Fibroblast of lung (primary cell): Measurements from ENCODE around the gene TFE3. TPM values are rescaled to one million over a fixed set of nuclear protein-coding genes. Genes with fewer than 3 reads are reported as not detected.
A peak's percentile ranks its signal among the peaks of the same experiment; 100 is the strongest.

Experiments used
- DNase-seq, 2 donors: peaks; one replicate each; pipeline versions ENCODE4 v3.0.0 to v3.0.0-alpha.2; 2010; ENCODE audit warnings: low read depth in 2 of 2
- H2AFZ ChIP-seq: 2 replicates; pipeline ENCODE4 v1.5.1; 2012; ENCODE audit warnings: low read length, control low read depth, inconsistent platforms
- H3K27ac ChIP-seq: 2 replicates; pipeline ENCODE4 v1.5.1; 2011; ENCODE audit warnings: low read length, control low read depth; ENCODE audit not compliant: insufficient read depth
- H3K27me3 ChIP-seq: 2 replicates; pipeline ENCODE4 v1.5.1; 2011; ENCODE audit warnings: mild to moderate bottlenecking, low read length; ENCODE audit not compliant: control insufficient read depth, insufficient read depth
- H3K36me3 ChIP-seq: 2 replicates; pipeline ENCODE4 v1.5.1; 2011; ENCODE audit warnings: low read length; ENCODE audit not compliant: control insufficient read depth, insufficient read depth
- H3K4me1 ChIP-seq: 2 replicates; pipeline ENCODE4 v1.5.1; 2011; ENCODE audit warnings: low read length; ENCODE audit not compliant: control insufficient read depth, insufficient read depth; ENCODE audit errors: extremely low read depth
- H3K4me2 ChIP-seq: 2 replicates; pipeline ENCODE4 v1.5.1; 2011; ENCODE audit warnings: low read length, control low read depth; ENCODE audit not compliant: insufficient read depth; ENCODE audit errors: extremely low read depth
- H3K4me3 ChIP-seq, 4 experiments: fragments of 200-600 bp in 1 of 4; sonication (generic) in 1 of 4; replicated peaks in 1 of 4; 2 replicates each; pipeline ENCODE4 v1.5.1; 2011 to 2016; ENCODE audit warnings: low read length in 4 of 4, low read depth in 3 of 4, mild to moderate bottlenecking in 3 of 4, control low read depth in 2 of 4, inconsistent platforms in 1 of 4, mixed read lengths in 1 of 4; ENCODE audit not compliant: insufficient read depth in 1 of 4; ENCODE audit errors: control extremely low read depth in 1 of 4
- H3K79me2 ChIP-seq: 2 replicates; pipeline ENCODE4 v1.5.1; 2012; ENCODE audit warnings: mild to moderate bottlenecking, low read length, inconsistent platforms; ENCODE audit not compliant: control insufficient read depth, insufficient read depth
- H3K9ac ChIP-seq: 2 replicates; pipeline ENCODE4 v1.5.1; 2011; ENCODE audit warnings: mild to moderate bottlenecking, low read length, control low read depth; ENCODE audit not compliant: insufficient read depth
- H3K9me3 ChIP-seq: 2 replicates; pipeline ENCODE4 v1.5.1; 2012; ENCODE audit warnings: low read depth, low read length; ENCODE audit not compliant: control insufficient read depth, insufficient read depth
- H4K20me1 ChIP-seq: 2 replicates; pipeline ENCODE4 v1.5.1; 2011; ENCODE audit warnings: low read length; ENCODE audit not compliant: control insufficient read depth, insufficient read depth; ENCODE audit errors: extremely low read depth
- EZH2 ChIP-seq: IDR thresholded peaks from 2 replicates; pipeline ENCODE4 v1.5.1; 2012; ENCODE audit warnings: low read length, control low read depth, mild to moderate bottlenecking; ENCODE audit errors: missing control alignments
- polyA minus RNA-seq: library from RNA; depleted of rRNA, polyadenylated mRNA; stranded (reverse); fragments of >200 nt; gene quantifications from 2 replicates; pipeline ENCODE4 v1.2.3, GENCODE V29; 2011; ENCODE audit warnings: low replicate concordance
- polyA plus RNA-seq, 2 donors: library from polyadenylated mRNA; depleted of rRNA in 1 of 2; stranded (reverse) in 1 of 2; unstranded in 1 of 2; fragments of >200 nt; gene quantifications; 2 replicates each; pipeline ENCODE4 v1.2.1, GENCODE V29; 2011 to 2012; ENCODE audit warnings: missing spikeins in 1 of 2
- total RNA-seq: library from RNA; depleted of rRNA; stranded (reverse); fragments of >200 nt; gene quantifications from 2 replicates; pipeline ENCODE4 v1.2.1, GENCODE V29; 2014
- TF ChIP-seq, protein P1 (sequence below), 2 donors: IDR thresholded peaks in 1 of 2; conservative IDR thresholded peaks in 1 of 2; 1 replicate in 1 of 2; 2 replicates in 1 of 2; pipeline ENCODE4 v1.5.1; 2011 to 2012; ENCODE audit warnings: low read length in 2 of 2, control low read depth in 1 of 2, inconsistent platforms in 1 of 2, low read depth in 1 of 2, mild to moderate bottlenecking in 1 of 2

TFE3 gene
- 24.7 and 36.8 TPM in 2 replicates for total RNA-seq
- polyA plus RNA-seq, result 18.9 and 22.2 TPM in 2 replicates
- 59.2 and 65.5 TPM in 2 replicates for polyA plus RNA-seq (2012)
- 66.1 and 92.1 TPM in 2 replicates for polyA minus RNA-seq

- H3K27ac ChIP-seq, result peak within 1 kb of the TSS; percentile 92
- no peaks in the 10 kb centered on the region for H3K9me3 ChIP-seq
- H4K20me1 ChIP-seq, result no peaks in the 10 kb centered on the region
- no peak for TF ChIP-seq EZH2
- TF ChIP-seq, protein P1, sequence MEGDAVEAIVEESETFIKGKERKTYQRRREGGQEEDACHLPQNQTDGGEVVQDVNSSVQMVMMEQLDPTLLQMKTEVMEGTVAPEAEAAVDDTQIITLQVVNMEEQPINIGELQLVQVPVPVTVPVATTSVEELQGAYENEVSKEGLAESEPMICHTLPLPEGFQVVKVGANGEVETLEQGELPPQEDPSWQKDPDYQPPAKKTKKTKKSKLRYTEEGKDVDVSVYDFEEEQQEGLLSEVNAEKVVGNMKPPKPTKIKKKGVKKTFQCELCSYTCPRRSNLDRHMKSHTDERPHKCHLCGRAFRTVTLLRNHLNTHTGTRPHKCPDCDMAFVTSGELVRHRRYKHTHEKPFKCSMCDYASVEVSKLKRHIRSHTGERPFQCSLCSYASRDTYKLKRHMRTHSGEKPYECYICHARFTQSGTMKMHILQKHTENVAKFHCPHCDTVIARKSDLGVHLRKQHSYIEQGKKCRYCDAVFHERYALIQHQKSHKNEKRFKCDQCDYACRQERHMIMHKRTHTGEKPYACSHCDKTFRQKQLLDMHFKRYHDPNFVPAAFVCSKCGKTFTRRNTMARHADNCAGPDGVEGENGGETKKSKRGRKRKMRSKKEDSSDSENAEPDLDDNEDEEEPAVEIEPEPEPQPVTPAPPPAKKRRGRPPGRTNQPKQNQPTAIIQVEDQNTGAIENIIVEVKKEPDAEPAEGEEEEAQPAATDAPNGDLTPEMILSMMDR (conservative IDR thresholded peaks at IDR 0.05 in 1 of 2, IDR thresholded peaks at IDR 0.05 in 1 of 2; ENCODE audit: low read depth in 1 of 2, low read length in 2 of 2), result peak; percentile 44 to 45
- peak within 1 kb of the TSS; percentile 92 for H3K4me2 ChIP-seq
- H3K27me3 ChIP-seq, result no peaks in the 10 kb centered on the region
- peak within 1 kb of the TSS; percentile 72 to 94 (median 76) for H3K4me3 ChIP-seq
- H3K9ac ChIP-seq, result peak within 1 kb of the TSS; percentile 85
- peaks cover 42% of the 10 kb centered on the region for H3K79me2 ChIP-seq
- peak; percentile 98 to 99 for DNase-seq
- H3K4me1 ChIP-seq, result peaks cover 7% of the 10 kb centered on the region
- H2AFZ ChIP-seq, result peak within 1 kb of the TSS; percentile 64
- peaks cover 10% of the 10 kb centered on the region for H3K36me3 ChIP-seq
Observed at GRCh38 chrX:49043220-49043986, at the start of gene TFE3. TSS of gene TFE3 (minus strand) at chrX:49043357. CDS start at chrX:49043226, 131 bp downstream.

DNA sequence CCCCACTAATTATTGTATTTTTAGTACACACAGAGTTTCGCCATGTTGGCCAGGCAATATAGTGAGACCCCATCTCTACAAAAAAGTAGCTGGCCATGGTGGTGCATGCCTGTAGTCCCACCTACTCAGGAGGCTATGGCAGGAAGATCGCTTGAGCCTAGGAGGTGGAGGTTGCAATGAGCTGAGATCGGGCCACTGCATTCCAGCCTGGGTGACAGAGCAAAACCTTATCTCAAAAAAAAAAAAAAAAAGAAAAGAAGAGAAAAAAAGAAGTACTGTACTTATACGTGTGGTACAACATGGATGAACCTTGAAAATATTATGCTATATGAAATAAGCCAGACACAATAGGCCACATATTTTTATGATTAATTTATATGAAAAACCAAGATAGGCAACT lies 46.4 kb upstream of the TFE3 start:
- Histone ChIP-seq H3K9me3 (no peaks in the 10 kb centered on the region), H3K9ac (no peak overlapping the region), H3K4me3 (no peak overlapping the region), H4K20me1 (no peaks in the 10 kb centered on the region), H3K27ac (no peak overlapping the region), H3K36me3 (no peaks in the 10 kb centered on the region), H3K4me2 (no peak overlapping the region), H3K27me3 (no peaks in the 10 kb centered on the region), H3K79me2 (no peaks in the 10 kb centered on the region), H2AFZ (no peak overlapping the region), H3K4me1 (no peaks in the 10 kb centered on the region)
- no peak for DNase-seq
- TF ChIP-seq, protein P1 (conservative IDR thresholded peaks at IDR 0.05 in 1 of 2, IDR thresholded peaks at IDR 0.05 in 1 of 2; ENCODE audit: low read depth in 1 of 2, low read length in 2 of 2), result no peak
- TF ChIP-seq EZH2, result no peak

DNA sequence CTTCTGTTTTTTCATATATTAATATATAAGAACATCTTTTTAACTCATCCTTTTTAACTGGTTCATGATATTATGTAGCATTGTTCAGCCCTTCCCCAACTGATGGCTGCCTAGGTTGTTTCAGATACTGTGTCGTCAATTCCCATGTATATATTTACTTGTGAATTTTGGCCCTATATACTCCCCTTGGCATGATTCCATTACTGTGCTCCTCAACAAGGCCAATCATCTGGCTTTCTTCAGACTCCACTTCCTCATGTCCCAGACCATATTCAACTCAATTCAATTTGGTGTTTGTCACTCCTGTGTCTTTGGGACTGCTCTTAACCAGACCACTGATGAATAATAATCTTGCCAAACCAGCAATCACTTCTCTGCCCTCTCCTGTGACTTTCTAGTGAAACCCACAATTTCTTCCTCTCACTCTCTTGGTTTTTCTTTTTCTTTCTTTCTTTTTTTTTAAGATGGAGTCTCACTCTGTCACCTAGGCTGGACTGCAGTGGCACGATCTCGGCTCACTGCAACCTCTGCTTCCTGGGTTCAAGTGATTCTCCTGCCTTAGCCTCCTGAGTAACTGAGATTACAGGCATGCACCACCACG lies 39.2 kb upstream of the TFE3 start:
- H3K9ac ChIP-seq, result no peak overlapping the region
- no peak overlapping the region for H3K4me2 ChIP-seq
- no peak for TF ChIP-seq EZH2
- TF ChIP-seq, protein P1 (conservative IDR thresholded peaks at IDR 0.05 in 1 of 2, IDR thresholded peaks at IDR 0.05 in 1 of 2; ENCODE audit: low read depth in 1 of 2, low read length in 2 of 2), result no peak
- H3K79me2 ChIP-seq, result no peaks in the 10 kb centered on the region
- H3K36me3 ChIP-seq, result no peaks in the 10 kb centered on the region
- no peak overlapping the region for H3K27ac ChIP-seq
- H2AFZ ChIP-seq, result no peak overlapping the region
- no peaks in the 10 kb centered on the region for H3K9me3 ChIP-seq
- no peaks in the 10 kb centered on the region for H4K20me1 ChIP-seq
- no peak overlapping the region for H3K4me3 ChIP-seq
- DNase-seq, result no peak
- no peaks in the 10 kb centered on the region for H3K27me3 ChIP-seq
- no peaks in the 10 kb centered on the region for H3K4me1 ChIP-seq
